ENCODE results near the gene RNASE12.

Gene RNASE12

DNA sequence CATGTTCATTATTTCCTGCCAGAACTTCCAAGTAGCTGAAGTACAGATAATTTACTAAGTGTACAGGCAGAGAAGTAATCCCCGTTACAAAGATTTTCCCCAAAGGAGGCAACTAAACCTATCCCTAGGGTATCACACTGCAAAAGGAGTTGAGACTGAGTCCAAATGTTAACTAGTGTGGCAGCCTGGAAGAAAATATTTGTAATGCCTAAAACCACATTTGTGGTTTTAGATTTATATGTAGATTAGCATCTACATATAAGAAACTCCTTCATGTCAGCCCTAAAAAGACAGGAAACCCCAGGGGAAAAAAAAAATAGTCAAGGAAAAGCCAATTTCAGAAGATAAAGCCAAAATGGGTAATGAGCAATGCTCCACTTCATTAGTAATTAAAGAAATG is 1.4 kb upstream of the RNASE12 start:
- no peak for DNase-seq
- TF ChIP-seq CTCF (IDR thresholded peaks at IDR 0.05; ENCODE audit: low read depth, low read length), result no peak
- Histone ChIP-seq H3K27me3 (ENCODE audit: insufficient read depth, low read depth, severe bottlenecking) (peaks cover 73% of the 10 kb centered on the region), H3K27ac (no peak overlapping the region), H3K36me3 (no peaks in the 10 kb centered on the region), H3K9me3 (ENCODE audit: severe bottlenecking) (peaks cover 2% of the 10 kb centered on the region), H3K4me3 (ENCODE audit: low read depth, low read length) (no peak overlapping the region)

DNA sequence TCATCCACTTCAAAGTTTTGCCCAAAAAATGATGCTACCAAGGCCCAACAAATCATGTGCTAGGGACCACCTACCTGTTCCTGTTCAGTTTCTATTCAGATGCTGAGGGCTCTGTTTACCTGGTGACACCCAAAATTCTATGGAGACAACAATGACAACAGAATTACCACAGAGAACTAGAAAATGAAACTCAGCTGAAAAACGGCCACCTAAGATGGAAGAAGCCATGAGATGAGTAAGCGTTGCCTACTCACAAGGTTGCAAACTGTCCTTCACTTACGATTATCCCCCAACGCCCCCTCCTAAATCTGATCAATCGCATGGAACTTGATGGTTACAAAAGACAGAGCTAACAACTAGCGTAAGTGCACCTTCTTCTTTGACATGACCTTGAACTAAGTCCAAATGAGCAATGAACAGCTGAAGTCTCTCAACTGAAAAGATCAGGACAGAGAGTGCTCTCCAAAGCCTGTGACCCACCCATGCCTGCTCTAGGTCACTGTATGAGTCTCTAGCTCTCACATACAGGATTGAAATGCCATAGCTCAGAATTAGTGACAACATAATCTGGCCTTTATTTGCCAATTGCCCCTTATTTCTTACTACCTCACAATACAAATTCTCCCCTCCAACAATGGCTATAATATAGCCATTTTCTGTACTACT is 3.6 kb downstream of the RNASE12 start, which contains the start of gene RNASE11:
Gene RNASE11 (minus strand): TSS at position 513 of the 666 bp plus-strand sequence.
- no peaks in the 10 kb centered on the region for H3K9me3 ChIP-seq (ENCODE audit: severe bottlenecking)
- no peak within 1 kb of the TSS for H3K4me3 ChIP-seq (ENCODE audit: low read depth, low read length)
- no peaks in the 10 kb centered on the region for H3K36me3 ChIP-seq
- DNase-seq, result no peak
- peaks cover 80% of the 10 kb centered on the region for H3K27me3 ChIP-seq (ENCODE audit: insufficient read depth, low read depth, severe bottlenecking)
- no peak within 1 kb of the TSS for H3K27ac ChIP-seq
- no peak for TF ChIP-seq CTCF (IDR thresholded peaks at IDR 0.05; ENCODE audit: low read depth, low read length)

GRCh38 chr14:20583908-20584307 is 7.3 kb downstream of the RNASE12 start:
- no peaks in the 10 kb centered on the region for H3K36me3 ChIP-seq
- H3K4me3 ChIP-seq (ENCODE audit: low read depth, low read length), result no peak overlapping the region
- TF ChIP-seq CTCF (IDR thresholded peaks at IDR 0.05; ENCODE audit: low read depth, low read length), result no peak
- H3K27ac ChIP-seq, result no peak overlapping the region
- DNase-seq, result no peak
- peaks cover 72% of the 10 kb centered on the region for H3K27me3 ChIP-seq (ENCODE audit: insufficient read depth, low read depth, severe bottlenecking)
- H3K9me3 ChIP-seq (ENCODE audit: severe bottlenecking), result no peaks in the 10 kb centered on the region

- no peak overlapping the region for H3K27ac ChIP-seq
- H3K27me3 ChIP-seq (ENCODE audit: insufficient read depth, low read depth, severe bottlenecking), result peaks cover 71% of the 10 kb centered on the region
- H3K4me3 ChIP-seq (ENCODE audit: low read depth, low read length), result no peak overlapping the region
These were observed 8.0 kb downstream of the RNASE12 start for GRCh38 chr14:20583142-20583541.

DNA sequence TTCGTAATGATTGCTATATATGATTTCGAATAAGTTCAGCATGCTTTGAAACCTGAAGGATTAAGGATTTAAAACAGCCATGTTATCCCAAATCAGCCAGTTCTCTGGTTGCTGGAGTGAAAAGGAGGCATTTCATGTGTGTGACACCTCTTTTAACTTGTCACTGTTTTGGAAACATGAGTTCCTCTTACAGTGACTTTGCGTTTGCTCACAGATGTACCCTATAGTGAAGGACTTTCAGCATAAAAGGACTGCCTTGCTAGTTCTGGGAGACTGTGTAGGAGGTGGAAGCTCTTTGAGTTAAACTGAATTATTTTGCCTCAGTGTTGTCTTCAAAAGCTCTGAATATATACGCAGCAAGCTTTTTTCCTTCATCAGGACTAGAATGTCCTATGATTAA is 10.9 kb downstream of the RNASE12 start:
- TF ChIP-seq CTCF (IDR thresholded peaks at IDR 0.05; ENCODE audit: low read depth, low read length), result no peak
- Histone ChIP-seq H3K4me3 (ENCODE audit: low read depth, low read length) (no peak overlapping the region), H3K9me3 (ENCODE audit: severe bottlenecking) (no peaks in the 10 kb centered on the region), H3K36me3 (no peaks in the 10 kb centered on the region), H3K27ac (no peak overlapping the region), H3K27me3 (ENCODE audit: insufficient read depth, low read depth, severe bottlenecking) (peaks cover 58% of the 10 kb centered on the region)
- no peak for DNase-seq

More at GRCh38 chr14:20583142-20583541, 8.0 kb downstream of the RNASE12 start:
- no peaks in the 10 kb centered on the region for H3K9me3 ChIP-seq (ENCODE audit: severe bottlenecking)
- DNase-seq, result no peak
- no peaks in the 10 kb centered on the region for H3K36me3 ChIP-seq
- no peak for TF ChIP-seq CTCF (IDR thresholded peaks at IDR 0.05; ENCODE audit: low read depth, low read length)

All from WERI-Rb-1 (cell line).